GM21360 (cell line): ENCODE data around the gene CCL7.

ENCODE experiments used
- ATAC-seq: cut with Tn5 transposase; IDR thresholded peaks from one replicate; pipeline ENCODE4 v1.9.1; 2021; ENCODE audit warnings: mild to moderate bottlenecking, moderate library complexity; ENCODE audit not compliant: unreplicated experiment

The CCL7 gene

GRCh38 chr17:34285286-34285792, 15.3 kb downstream of the CCL7 start, which contains the start of gene CCL11:
Gene CCL11, plus strand, starts transcription at chr17:34285742. Its CDS starts 67 bp downstream, at chr17:34285809.
- ATAC-seq, result no peak

GRCh38 chr17:34287875-34288274, 17.9 kb downstream of the CCL7 start:
- ATAC-seq, result no peak

- no peak for ATAC-seq
These were observed 20.6 kb downstream of the CCL7 start for GRCh38 chr17:34290586-34290985.

- ATAC-seq, result no peak
These were observed 21.8 kb downstream of the CCL7 start for GRCh38 chr17:34291721-34292348.

GRCh38 chr17:34299027-34299426, 29.0 kb downstream of the CCL7 start:
- ATAC-seq, result no peak

- no peak for ATAC-seq
These were observed 30.0 kb downstream of the CCL7 start for GRCh38 chr17:34299956-34300577.

GRCh38 chr17:34300652-34301370, 30.8 kb downstream of the CCL7 start:
- no peak for ATAC-seq

- ATAC-seq, result no peak
These were observed 32.0 kb downstream of the CCL7 start for GRCh38 chr17:34301986-34302385.

- ATAC-seq, result no peak
These were observed 32.6 kb downstream of the CCL7 start for GRCh38 chr17:34302636-34303035.

GRCh38 chr17:34303606-34304005, 33.6 kb downstream of the CCL7 start:
- ATAC-seq, result no peak

GRCh38 chr17:34305061-34305460, 35.0 kb downstream of the CCL7 start:
- no peak for ATAC-seq

GRCh38 chr17:34305606-34306005, 35.6 kb downstream of the CCL7 start:
- no peak for ATAC-seq

- ATAC-seq, result no peak
These were observed 36.4 kb downstream of the CCL7 start for GRCh38 chr17:34306466-34306865.

GRCh38 chr17:34307110-34307509, 37.1 kb downstream of the CCL7 start:
- ATAC-seq, result no peak

- no peak for ATAC-seq
These were observed 38.4 kb downstream of the CCL7 start for GRCh38 chr17:34308371-34308770.

GRCh38 chr17:34311291-34311690, 41.3 kb downstream of the CCL7 start:
- no peak for ATAC-seq

- no peak for ATAC-seq
These were observed 42.1 kb downstream of the CCL7 start for GRCh38 chr17:34312080-34312479.

GRCh38 chr17:34313164-34313563, 43.1 kb downstream of the CCL7 start:
- ATAC-seq, result no peak

GRCh38 chr17:34314279-34314678, 44.3 kb downstream of the CCL7 start:
- ATAC-seq, result no peak

GRCh38 chr17:34318474-34318873, 48.5 kb downstream of the CCL7 start:
- no peak for ATAC-seq

- no peak for ATAC-seq
These were observed 49.0 kb downstream of the CCL7 start, which contains the start of gene CCL8 for GRCh38 chr17:34319039-34319483. Gene CCL8, plus strand, starts transcription at chr17:34319435. Its CDS starts 67 bp downstream, at chr17:34319502.
